Mucosa of stomach (tissue), 1 donor: ENCODE measurements around the gene STK24.

Experiments used
- H3K27me3 ChIP-seq: one replicate; pipeline ENCODE4 v1.7.0; 2013; ENCODE audit warnings: mild to moderate bottlenecking, low read length; ENCODE audit not compliant: control insufficient read depth, insufficient read depth
- H3K36me3 ChIP-seq: one replicate; pipeline ENCODE4 v1.7.0; 2013; ENCODE audit warnings: low read length; ENCODE audit not compliant: control insufficient read depth, insufficient read depth
- H3K4me1 ChIP-seq: one replicate; pipeline ENCODE4 v1.7.0; 2013; ENCODE audit warnings: mild to moderate bottlenecking, low read length; ENCODE audit not compliant: control insufficient read depth, insufficient read depth
- H3K4me3 ChIP-seq: one replicate; pipeline ENCODE4 v1.7.0; 2013; ENCODE audit warnings: low read length
- H3K9ac ChIP-seq: one replicate; pipeline ENCODE4 v1.7.0; 2013; ENCODE audit warnings: mild to moderate bottlenecking, low read length, moderate library complexity
- H3K9me3 ChIP-seq: one replicate; pipeline ENCODE4 v1.7.0; 2013; ENCODE audit warnings: mild to moderate bottlenecking, low read length, moderate library complexity; ENCODE audit not compliant: control insufficient read depth
- donor health status: Pancreatic carcinoma.

STK24 gene

GRCh38 chr13:98535501-98536354 is 41.2 kb downstream of the STK24 start:
- no peaks in the 10 kb centered on the region for H3K36me3 ChIP-seq
- H3K27me3 ChIP-seq = no peaks in the 10 kb centered on the region
- H3K4me1 ChIP-seq = peaks cover 48% of the 10 kb centered on the region
- no peak overlapping the region for H3K4me3 ChIP-seq
- H3K9ac ChIP-seq = no peak overlapping the region
- no peaks in the 10 kb centered on the region for H3K9me3 ChIP-seq

GRCh38 chr13:98534821-98535220 is 42.1 kb downstream of the STK24 start:
- Histone ChIP-seq H3K9me3 (no peaks in the 10 kb centered on the region), H3K4me1 (peaks cover 39% of the 10 kb centered on the region), H3K36me3 (no peaks in the 10 kb centered on the region), H3K9ac (no peak overlapping the region), H3K27me3 (no peaks in the 10 kb centered on the region), H3K4me3 (no peak overlapping the region)

GRCh38 chr13:98533912-98534311 is 43.0 kb downstream of the STK24 start:
- Histone ChIP-seq H3K27me3 (no peaks in the 10 kb centered on the region), H3K36me3 (no peaks in the 10 kb centered on the region), H3K4me3 (no peak overlapping the region), H3K9me3 (no peaks in the 10 kb centered on the region), H3K4me1 (peaks cover 42% of the 10 kb centered on the region), H3K9ac (no peak overlapping the region)

- H3K4me3 ChIP-seq = no peak overlapping the region
- no peak overlapping the region for H3K9ac ChIP-seq
- no peaks in the 10 kb centered on the region for H3K9me3 ChIP-seq
- H3K36me3 ChIP-seq = no peaks in the 10 kb centered on the region
- H3K4me1 ChIP-seq = peaks cover 48% of the 10 kb centered on the region
- no peaks in the 10 kb centered on the region for H3K27me3 ChIP-seq
These were observed 44.7 kb downstream of the STK24 start for GRCh38 chr13:98532254-98532653.

GRCh38 chr13:98530217-98530616 is 46.7 kb downstream of the STK24 start:
- no peak overlapping the region for H3K4me3 ChIP-seq
- H3K27me3 ChIP-seq = no peaks in the 10 kb centered on the region
- no peak overlapping the region for H3K9ac ChIP-seq
- H3K4me1 ChIP-seq = peaks cover 42% of the 10 kb centered on the region
- peaks cover 6% of the 10 kb centered on the region for H3K36me3 ChIP-seq
- H3K9me3 ChIP-seq = no peaks in the 10 kb centered on the region

- H3K9ac ChIP-seq = no peak overlapping the region
- no peaks in the 10 kb centered on the region for H3K27me3 ChIP-seq
- no peaks in the 10 kb centered on the region for H3K9me3 ChIP-seq
- peaks cover 41% of the 10 kb centered on the region for H3K4me1 ChIP-seq
- H3K4me3 ChIP-seq = no peak overlapping the region
- H3K36me3 ChIP-seq = peaks cover 6% of the 10 kb centered on the region
These were observed 47.7 kb downstream of the STK24 start for GRCh38 chr13:98529171-98529570.

- H3K4me1 ChIP-seq = peaks cover 40% of the 10 kb centered on the region
These were observed 48.2 kb downstream of the STK24 start for GRCh38 chr13:98528663-98529064.

GRCh38 chr13:98527526-98527925 is 49.4 kb downstream of the STK24 start:
- Histone ChIP-seq H3K4me1 (peaks cover 51% of the 10 kb centered on the region), H3K27me3 (no peaks in the 10 kb centered on the region), H3K36me3 (peaks cover 6% of the 10 kb centered on the region), H3K9me3 (no peaks in the 10 kb centered on the region), H3K9ac (no peak overlapping the region), H3K4me3 (no peak overlapping the region)

More at GRCh38 chr13:98528663-98529064, 48.2 kb downstream of the STK24 start:
- no peaks in the 10 kb centered on the region for H3K27me3 ChIP-seq
- no peak overlapping the region for H3K4me3 ChIP-seq
- H3K9me3 ChIP-seq = no peaks in the 10 kb centered on the region
- no peak overlapping the region for H3K9ac ChIP-seq
- peaks cover 6% of the 10 kb centered on the region for H3K36me3 ChIP-seq

GRCh38 chr13:98526182-98526512 is 50.8 kb downstream of the STK24 start:
- Histone ChIP-seq H3K9ac (no peak overlapping the region), H3K27me3 (no peaks in the 10 kb centered on the region), H3K36me3 (peaks cover 6% of the 10 kb centered on the region), H3K4me3 (no peak overlapping the region), H3K4me1 (peaks cover 62% of the 10 kb centered on the region), H3K9me3 (no peaks in the 10 kb centered on the region)

- H3K9ac ChIP-seq = no peak overlapping the region
- H3K4me1 ChIP-seq = peaks cover 62% of the 10 kb centered on the region
These were observed 51.3 kb downstream of the STK24 start for GRCh38 chr13:98525456-98526181.

GRCh38 chr13:98524793-98525192 is 52.1 kb downstream of the STK24 start:
- Histone ChIP-seq H3K4me1 (peaks cover 62% of the 10 kb centered on the region), H3K27me3 (no peaks in the 10 kb centered on the region), H3K4me3 (no peak overlapping the region), H3K36me3 (peaks cover 6% of the 10 kb centered on the region), H3K9me3 (no peaks in the 10 kb centered on the region), H3K9ac (no peak overlapping the region)

More at GRCh38 chr13:98525456-98526181, 51.3 kb downstream of the STK24 start:
- no peaks in the 10 kb centered on the region for H3K27me3 ChIP-seq
- H3K9me3 ChIP-seq = no peaks in the 10 kb centered on the region
- H3K36me3 ChIP-seq = peaks cover 6% of the 10 kb centered on the region
- H3K4me3 ChIP-seq = no peak overlapping the region

- Histone ChIP-seq H3K4me1 (peaks cover 58% of the 10 kb centered on the region), H3K36me3 (peaks cover 6% of the 10 kb centered on the region), H3K9me3 (no peaks in the 10 kb centered on the region), H3K9ac (no peak overlapping the region), H3K4me3 (no peak overlapping the region), H3K27me3 (no peaks in the 10 kb centered on the region)
These were observed 52.5 kb downstream of the STK24 start for GRCh38 chr13:98524391-98524790.
